ENCODE data around the gene ZNF773. TPM values are rescaled to one million over a fixed set of nuclear protein-coding genes. Genes with fewer than 3 reads are reported as not detected.
"Not testable (repeated sequence)": the region's sequence is repeated elsewhere in the genome, so short reads cannot be mapped to it uniquely, and the experiment has no call there.

Gene ZNF773
- 36.6 and 43.0 TPM in 2 replicates for total RNA-seq (2013; cell fraction: nucleolus; rRNA removed)
- 9.1 and 11.4 TPM in 2 replicates for total RNA-seq (2014; rRNA removed)
- total RNA-seq (2014; rRNA removed; fragmentation: Illumina TruSeq; extraction: Trizol) = 6.0 and 7.6 TPM in 2 replicates
- 5.6 and 6.4 TPM in 2 replicates for total RNA-seq (2021)
- 5.0 TPM for polyA plus RNA-seq (2011; ENCODE audit: low read depth)
- 8.1 and 9.6 TPM in 2 replicates for polyA plus RNA-seq (2011; rRNA removed)
- 9.7 and 12.6 TPM in 2 replicates for polyA plus RNA-seq (2011; cell fraction: cytosol; rRNA removed)
- 18.1 and 19.5 TPM in 2 replicates for polyA plus RNA-seq (2011; cell fraction: nucleus; rRNA removed)
- polyA plus RNA-seq (2012) = 4.3 and 7.7 TPM in 2 replicates
- 5.5 and 7.4 TPM in 2 replicates for polyA plus RNA-seq (2014; fragmentation: Illumina TruSeq; extraction: Trizol)
- polyA plus RNA-seq (2014; fragmentation: Nextera tagmentation; extraction: Ambion mirVana) = 1 to 10 TPM in 1 of 2 experiments, under 1 TPM in 1; 0.21 to 1.4 TPM
- 7.5 and 8.0 TPM in 2 replicates for polyA plus RNA-seq (2014; rRNA removed)
- polyA plus RNA-seq (2016; fragmentation: Nextera tagmentation; extraction: Ambion mirVana) = 1 to 10 TPM; 6.6 to 6.8 TPM
- 17.6 and 22.8 TPM in 2 replicates for polyA minus RNA-seq (2011; rRNA and poly(A)+ RNA removed)
- 4.4 and 7.6 TPM in 2 replicates for polyA minus RNA-seq (2011; cell fraction: cytosol; rRNA and poly(A)+ RNA removed)
- 17.7 and 21.7 TPM in 2 replicates for polyA minus RNA-seq (2011; cell fraction: nucleus; rRNA and poly(A)+ RNA removed)
- percentile 66 among the genes with signal in this experiment for Bru-seq, nascent RNA
- percentile 59 among the genes with signal in this experiment for BruChase-seq, experiment 1, labeled RNA remaining after a 6-hour chase
- BruChase-seq, experiment 2, labeled RNA remaining after a 2-hour chase = percentile 61 among the genes with signal in this experiment
- long read RNA-seq, experiment 1, partial matches to known transcripts = 1 of 4 reads
- long read RNA-seq, experiment 1, other reads (novel, unspliced or antisense) = 0 of 4 reads
- long read RNA-seq, experiment 2, transcript ZNF773-204 (4 exons, 2,019 nt) = major isoform, 25 of 36 reads
- long read RNA-seq, experiment 2, transcript ZNF773-201 (4 exons, 2,206 nt) = minor isoform, 9 of 36 reads
- long read RNA-seq, experiment 2, partial matches to known transcripts = 0 of 36 reads
- long read RNA-seq, experiment 2, other reads (novel, unspliced or antisense) = 2 of 36 reads

- CTCF ChIA-PET = not testable (repeated sequence)
- TF ChIP-seq HDGF (IDR thresholded peaks at IDR 0.05) (0 out of 2 replicates have a peak, but pooled peaks have one; percentile 79), YBX1 (IDR thresholded peaks at IDR 0.05) (peak; percentile 90), KLF5 (IDR thresholded peaks at IDR 0.05; ENCODE audit: partially characterized antibody) (peak; percentile 89), POLR2AphosphoS2 (IDR thresholded peaks at IDR 0.05; ENCODE audit: low read depth, low read length) (peak; percentile 60), SMAD5 (IDR thresholded peaks at IDR 0.05; ENCODE audit: low read depth) (peak; percentile 62; the same call in 1 of the 2 replicates), NKRF (conservative IDR thresholded peaks at IDR 0.05) (peak; percentile 71; the same call in 1 of the 2 replicates), SP1 (IDR thresholded peaks at IDR 0.05; ENCODE audit: low read depth, low read length) (peak; percentile 90), HDAC6 (IDR thresholded peaks at IDR 0.05; ENCODE audit: unreplicated experiment) (peak; percentile 52), MYB (IDR thresholded peaks at IDR 0.05; ENCODE audit: borderline replicate concordance, low read depth, low read length) (0 out of 2 replicates have a peak, but pooled peaks have one; percentile 35), RCOR1 (conservative IDR thresholded peaks at IDR 0.05; ENCODE audit: low read depth, low read length) (0 out of 2 replicates have a peak, but pooled peaks have one; percentile 64), ZBTB40 (IDR thresholded peaks at IDR 0.05; ENCODE audit: borderline replicate concordance) (peak; percentile 95), EGR1 (IDR thresholded peaks at IDR 0.05; ENCODE audit: borderline replicate concordance in 1 of 2, low read depth in 2 of 2, low read length in 2 of 2) (peak in 1 of 2 experiments; percentile 45; a peak in 1 of 3 replicates)
Measured at GRCh38 chr19:57499680-57500395, at the start of gene ZNF773. TSS of gene ZNF773 (plus strand) at chr19:57499938. CDS start at chr19:57500081, 143 bp downstream.

More at GRCh38 chr19:57499680-57500395, at the start of gene ZNF773:
- BruUV-seq (replicated peaks); H3K36me3 ChIP-seq (ENCODE audit: control insufficient read depth in 2 of 2, insufficient read depth in 2 of 2, low read length in 1 of 2); intact Hi-C loops (cut with micrococcal nuclease; ENCODE audit: unreplicated experiment); H3K4me1 ChIP-seq (ENCODE audit: control insufficient read depth, insufficient read depth, low read length); H4K20me1 ChIP-seq (ENCODE audit: control insufficient read depth, insufficient read depth); in situ Hi-C loops (cut with MboI); H3K27me3 ChIP-seq (replicated peaks in 1 of 2; ENCODE audit: control insufficient read depth in 2 of 2, insufficient read depth in 2 of 2, low read length in 1 of 2); H3K79me2 ChIP-seq (ENCODE audit: control insufficient read depth, insufficient read depth, low read length): not testable (repeated sequence)
- Histone ChIP-seq H3K4me2 (ENCODE audit: control insufficient read depth, insufficient read depth) (peak within 1 kb of the TSS; percentile 79), H3K9me3 (replicated peaks; ENCODE audit: control insufficient read depth, insufficient read depth, low read length) (peaks cover 16% of the 10 kb centered on the region), H3K4me3 (peak within 1 kb of the TSS; percentile 70; the same call in 1 of the 2 replicates), H3K9ac (ENCODE audit: control insufficient read depth, insufficient read depth, low read length) (peak within 1 kb of the TSS; percentile 40; the same call in 1 of the 2 replicates), H3K27ac (ENCODE audit: control insufficient read depth, insufficient read depth) (peak within 1 kb of the TSS; percentile 58), H2AFZ (ENCODE audit: control insufficient read depth, low read depth, low read length) (peak within 1 kb of the TSS; percentile 73)
- ATAC-seq (peak; percentile 100), FAIRE-seq (peak; percentile 97), DNase-seq (ENCODE audit: low read depth, low spot score) (peak; percentile 83)
- SMC1A ChIA-PET (ENCODE audit: uncharacterized antibody, unreplicated experiment) = interaction anchor here (0.9 kb wide), 1 partner anchor 1019 kb away, joined by 3 read pairs; the partner anchor contains the start of gene ZBTB45
- RAD21 ChIA-PET (ENCODE audit: unreplicated experiment) = interaction anchor here (0.6 kb wide), 1 partner anchor 384 kb away, joined by 3 read pairs; no protein-coding TSS in a partner anchor
- 1% methylated on average over 57 of the region's 69 CpGs for WGBS (ENCODE audit: insufficient coverage, insufficient replicate concordance, low lambda C conversion rate, missing lambda C conversion rate)
- POLR2A ChIA-PET = interaction anchor here (1.0 to 1.5 kb wide), 2 partner anchors 66 to 999 kb away, joined by 3 to 4 read pairs; no protein-coding TSS in a partner anchor
